ENCODE results near the gene WDPCP. TPM values are rescaled to one million over a fixed set of nuclear protein-coding genes. Genes with fewer than 3 reads are reported as not detected.

Gene WDPCP
- total RNA-seq, 4 donors from 2014 or later, result 2.6 to 15.5 (median 10.9) TPM

- Histone ChIP-seq H3K4me1 (no peaks in the 10 kb centered on the region), H3K36me3 (no peaks in the 10 kb centered on the region), H3K27me3 (no peaks in the 10 kb centered on the region), H3K9me3 (no peaks in the 10 kb centered on the region), H3K27ac (no peak overlapping the region), H3K4me3 (no peak overlapping the region)
- WGBS, 2 donors (ENCODE audit: low coverage in 1 of 2), result 96 to 100% methylated on average over 1 of the region's 1 CpG
- in situ Hi-C loops (cut with MboI; ENCODE audit: low pct_ligation_motif_present in 1 of 4, low pct_unique_long_range_greater_than_20kb in 1 of 4, low sequenced_read_pairs in 3 of 4) (no loop called here), intact Hi-C loops (cut with DNase I; ENCODE audit: low total_unique reads) (no loop called here)
- DNase-seq, result no peak
- TF ChIP-seq POLR2AphosphoS5 (IDR thresholded peaks at IDR 0.05) (no peak), CTCF (IDR thresholded peaks at IDR 0.05) (peak in 1 of 5 experiments; percentile 17)
These were observed 44.2 kb downstream of the WDPCP start for GRCh38 chr2:63544017-63544627.

GRCh38 chr2:63539416-63540162 lies 48.7 kb downstream of the WDPCP start:
- Histone ChIP-seq H3K27ac (no peak overlapping the region), H3K4me1 (no peaks in the 10 kb centered on the region), H3K36me3 (no peaks in the 10 kb centered on the region), H3K9me3 (no peaks in the 10 kb centered on the region), H3K27me3 (no peaks in the 10 kb centered on the region), H3K4me3 (no peak overlapping the region)
- TF ChIP-seq POLR2AphosphoS5 (IDR thresholded peaks at IDR 0.05), result no peak
- no peak for TF ChIP-seq POLR2A (IDR thresholded peaks at IDR 0.05)
- TF ChIP-seq EP300 (IDR thresholded peaks at IDR 0.05; ENCODE audit: low read depth), result no peak
- TF ChIP-seq CTCF (IDR thresholded peaks at IDR 0.05), result no peak
- WGBS, 2 donors (ENCODE audit: low coverage in 1 of 2), result 96 to 97% methylated on average over 3 to 6 of the region's 6 CpGs
- no peak for DNase-seq
- intact Hi-C loops (cut with DNase I; ENCODE audit: low total_unique reads), result no loop called here
- in situ Hi-C loops (cut with MboI; ENCODE audit: low pct_ligation_motif_present in 1 of 4, low pct_unique_long_range_greater_than_20kb in 1 of 4, low sequenced_read_pairs in 3 of 4), result no loop called here

GRCh38 chr2:63538390-63538789 lies 49.9 kb downstream of the WDPCP start:
- no peak overlapping the region for H3K4me3 ChIP-seq
- intact Hi-C loops (cut with DNase I; ENCODE audit: low total_unique reads), result no loop called here
- in situ Hi-C loops (cut with MboI; ENCODE audit: low pct_ligation_motif_present in 1 of 4, low pct_unique_long_range_greater_than_20kb in 1 of 4, low sequenced_read_pairs in 3 of 4), result no loop called here
- TF ChIP-seq POLR2A (IDR thresholded peaks at IDR 0.05) (no peak), CTCF (IDR thresholded peaks at IDR 0.05) (no peak), EP300 (IDR thresholded peaks at IDR 0.05; ENCODE audit: low read depth) (no peak), POLR2AphosphoS5 (IDR thresholded peaks at IDR 0.05) (no peak)
- no peak for DNase-seq
- H3K27me3 ChIP-seq, result no peaks in the 10 kb centered on the region
- H3K9me3 ChIP-seq, result no peaks in the 10 kb centered on the region
- no peak overlapping the region for H3K27ac ChIP-seq
- no peaks in the 10 kb centered on the region for H3K36me3 ChIP-seq
- no peaks in the 10 kb centered on the region for H3K4me1 ChIP-seq

GRCh38 chr2:63537306-63537705 lies 51.0 kb downstream of the WDPCP start:
- in situ Hi-C loops (cut with MboI; ENCODE audit: low pct_ligation_motif_present in 1 of 4, low pct_unique_long_range_greater_than_20kb in 1 of 4, low sequenced_read_pairs in 3 of 4) (no loop called here), intact Hi-C loops (cut with DNase I; ENCODE audit: low total_unique reads) (no loop called here)
- Histone ChIP-seq H3K27ac (no peak overlapping the region), H3K36me3 (no peaks in the 10 kb centered on the region), H3K4me1 (no peaks in the 10 kb centered on the region), H3K9me3 (no peaks in the 10 kb centered on the region), H3K27me3 (no peaks in the 10 kb centered on the region), H3K4me3 (no peak overlapping the region)
- no peak for TF ChIP-seq CTCF (IDR thresholded peaks at IDR 0.05)
- no peak for TF ChIP-seq POLR2A (IDR thresholded peaks at IDR 0.05)
- no peak for TF ChIP-seq EP300 (IDR thresholded peaks at IDR 0.05; ENCODE audit: low read depth)
- no peak for TF ChIP-seq POLR2AphosphoS5 (IDR thresholded peaks at IDR 0.05)
- no peak for DNase-seq
- WGBS, 2 donors (ENCODE audit: low coverage in 1 of 2), result 96 to 98% methylated on average over 2 of the region's 2 CpGs
